Keratinocyte (primary cell): ENCODE data around the gene SFXN3. TPM values are rescaled to one million over a fixed set of nuclear protein-coding genes. Genes with fewer than 3 reads are reported as not detected.

Experiments used
- DNase-seq: peaks from one replicate; pipeline ENCODE4 v3.0.0-alpha.2; 2011; ENCODE audit warnings: low read depth, missing footprints, low spot score
- FAIRE-seq: peaks from 2 replicates; lab custom pipeline; 2011; peaks lifted over from hg19 to GRCh38; lab: Jason Lieb, UNC
- H2AFZ ChIP-seq: 2 replicates; pipeline ENCODE4 v1.6.0; 2012; ENCODE audit warnings: low read length, control low read depth, inconsistent platforms; ENCODE audit not compliant: control insufficient read depth
- H3K27ac ChIP-seq: 2 replicates; pipeline ENCODE4 v1.5.1; 2011; ENCODE audit warnings: low read length; ENCODE audit not compliant: control insufficient read depth, insufficient read depth
- H3K27me3 ChIP-seq: 3 replicates; pipeline ENCODE4 v1.6.0; 2011; ENCODE audit warnings: low read length; ENCODE audit not compliant: control insufficient read depth, insufficient read depth; ENCODE audit errors: extremely low read depth
- H3K36me3 ChIP-seq, 2 experiments: 2 replicates in 1 of 2; 3 replicates in 1 of 2; pipeline ENCODE4 v1.5.1; 2011; ENCODE audit warnings: low read length in 2 of 2, mild to moderate bottlenecking in 1 of 2; ENCODE audit not compliant: control insufficient read depth in 2 of 2, insufficient read depth in 2 of 2; ENCODE audit errors: extremely low read depth in 1 of 2
- H3K4me1 ChIP-seq: 3 replicates; pipeline ENCODE4 v1.5.1; 2011; ENCODE audit warnings: low read length; ENCODE audit not compliant: control insufficient read depth, insufficient read depth; ENCODE audit errors: extremely low read depth
- H3K4me2 ChIP-seq: 3 replicates; pipeline ENCODE4 v1.6.0; 2011; ENCODE audit warnings: low read depth, low read length; ENCODE audit not compliant: control insufficient read depth, insufficient read depth; ENCODE audit errors: extremely low read depth
- H3K4me3 ChIP-seq, 3 experiments: fragments of 200-600 bp in 1 of 3; sonication (generic) in 1 of 3; 2 replicates in 2 of 3; 3 replicates in 1 of 3; pipeline ENCODE4 v1.5.1; 2011 to 2016; ENCODE audit warnings: low read length in 3 of 3, mild to moderate bottlenecking in 3 of 3, control low read depth in 2 of 3, inconsistent platforms in 1 of 3, low read depth in 1 of 3, mixed read lengths in 1 of 3, mixed run types in 1 of 3, moderate library complexity in 1 of 3; ENCODE audit not compliant: control insufficient read depth in 2 of 3, insufficient read depth in 2 of 3; ENCODE audit errors: extremely low read depth in 1 of 3
- H3K79me2 ChIP-seq: 2 replicates; pipeline ENCODE4 v1.6.0; 2012; ENCODE audit warnings: low read length; ENCODE audit not compliant: control insufficient read depth, insufficient read depth
- H3K9ac ChIP-seq: 3 replicates; pipeline ENCODE4 v1.6.0; 2011; ENCODE audit warnings: low read length; ENCODE audit not compliant: control insufficient read depth, insufficient read depth; ENCODE audit errors: extremely low read depth
- H3K9me1 ChIP-seq: 3 replicates; pipeline ENCODE4 v1.6.0; 2011; ENCODE audit warnings: low read length; ENCODE audit not compliant: control insufficient read depth, insufficient read depth; ENCODE audit errors: extremely low read depth
- H3K9me3 ChIP-seq: 2 replicates; pipeline ENCODE4 v1.5.1; 2012; ENCODE audit warnings: low read depth, low read length; ENCODE audit not compliant: control insufficient read depth
- H4K20me1 ChIP-seq: 3 replicates; pipeline ENCODE4 v1.6.0; 2011; ENCODE audit warnings: low read length; ENCODE audit not compliant: control insufficient read depth, insufficient read depth; ENCODE audit errors: extremely low read depth
- EZH2 ChIP-seq: IDR thresholded peaks from one replicate; pipeline ENCODE4 v1.6.1; 2012; ENCODE audit warnings: inconsistent platforms, mild to moderate bottlenecking, low read length, moderate library complexity
- dilution Hi-C: fragments of 300-500 bp; cut with MboI; formaldehyde crosslinking; loops from one replicate; pipeline ENCODE4 v1.7.0; 2020; ENCODE audit warnings: low sequenced_read_pairs; ENCODE audit not compliant: extremely low pct_ligation_motif_present
- polyA plus RNA-seq, 5 experiments: library from polyadenylated mRNA; depleted of rRNA in 3 of 5; stranded (reverse) in 3 of 5; stranded (forward) in 1 of 5; unstranded in 1 of 5; fragments of >200 nt; gene quantifications; 1 replicate in 1 of 5; 2 replicates in 3 of 5; 3 replicates in 1 of 5; pipeline versions ENCODE4 v1.2.1 to v1.2.3, GENCODE V29; 2011 to 2012; ENCODE audit warnings: missing spikeins in 2 of 5, low read depth in 1 of 5, low replicate concordance in 1 of 5
- TF ChIP-seq, protein P1 (sequence below), 3 experiments: IDR thresholded peaks in 1 of 3; conservative IDR thresholded peaks in 1 of 3; optimal IDR thresholded peaks in 1 of 3; 2 replicates in 2 of 3; 3 replicates in 1 of 3; pipeline versions ENCODE3 to v1.5.1; 2011; ENCODE audit warnings: low read length in 3 of 3, mild to moderate bottlenecking in 3 of 3, moderate library complexity in 2 of 3, control low read depth in 1 of 3, inconsistent platforms in 1 of 3; ENCODE audit not compliant: insufficient read depth in 2 of 3; ENCODE audit errors: extremely low read depth in 1 of 3

Gene SFXN3
- polyA plus RNA-seq, 1 donor (not counting 4 experiments of a cell fraction or from before 2014, with no cell fraction given) = 77.0 TPM

- Histone ChIP-seq H4K20me1 (no peaks in the 10 kb centered on the region), H3K27ac (no peak overlapping the region), H3K4me1 (no peaks in the 10 kb centered on the region), H3K9me3 (no peaks in the 10 kb centered on the region), H3K27me3 (peaks cover 37% of the 10 kb centered on the region), H3K9me1 (no peaks in the 10 kb centered on the region), H2AFZ (no peak overlapping the region), H3K9ac (no peak overlapping the region), H3K36me3 (no peaks in the 10 kb centered on the region), H3K79me2 (no peaks in the 10 kb centered on the region), H3K4me2 (no peak overlapping the region), H3K4me3 (no peak overlapping the region)
- FAIRE-seq (no peak), DNase-seq (no peak)
- TF ChIP-seq, protein P1, sequence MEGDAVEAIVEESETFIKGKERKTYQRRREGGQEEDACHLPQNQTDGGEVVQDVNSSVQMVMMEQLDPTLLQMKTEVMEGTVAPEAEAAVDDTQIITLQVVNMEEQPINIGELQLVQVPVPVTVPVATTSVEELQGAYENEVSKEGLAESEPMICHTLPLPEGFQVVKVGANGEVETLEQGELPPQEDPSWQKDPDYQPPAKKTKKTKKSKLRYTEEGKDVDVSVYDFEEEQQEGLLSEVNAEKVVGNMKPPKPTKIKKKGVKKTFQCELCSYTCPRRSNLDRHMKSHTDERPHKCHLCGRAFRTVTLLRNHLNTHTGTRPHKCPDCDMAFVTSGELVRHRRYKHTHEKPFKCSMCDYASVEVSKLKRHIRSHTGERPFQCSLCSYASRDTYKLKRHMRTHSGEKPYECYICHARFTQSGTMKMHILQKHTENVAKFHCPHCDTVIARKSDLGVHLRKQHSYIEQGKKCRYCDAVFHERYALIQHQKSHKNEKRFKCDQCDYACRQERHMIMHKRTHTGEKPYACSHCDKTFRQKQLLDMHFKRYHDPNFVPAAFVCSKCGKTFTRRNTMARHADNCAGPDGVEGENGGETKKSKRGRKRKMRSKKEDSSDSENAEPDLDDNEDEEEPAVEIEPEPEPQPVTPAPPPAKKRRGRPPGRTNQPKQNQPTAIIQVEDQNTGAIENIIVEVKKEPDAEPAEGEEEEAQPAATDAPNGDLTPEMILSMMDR (optimal IDR thresholded peaks at IDR 0.05 in 1 of 3, IDR thresholded peaks at IDR 0.05 in 1 of 3, conservative IDR thresholded peaks at IDR 0.05 in 1 of 3; ENCODE audit: extremely low read depth in 1 of 3, insufficient read depth in 2 of 3, low read length in 3 of 3) = no peak
- TF ChIP-seq EZH2 = no peak
- dilution Hi-C loops = no loop called here
These were observed 41.9 kb downstream of the SFXN3 start for GRCh38 chr10:101072923-101073322.

DNA sequence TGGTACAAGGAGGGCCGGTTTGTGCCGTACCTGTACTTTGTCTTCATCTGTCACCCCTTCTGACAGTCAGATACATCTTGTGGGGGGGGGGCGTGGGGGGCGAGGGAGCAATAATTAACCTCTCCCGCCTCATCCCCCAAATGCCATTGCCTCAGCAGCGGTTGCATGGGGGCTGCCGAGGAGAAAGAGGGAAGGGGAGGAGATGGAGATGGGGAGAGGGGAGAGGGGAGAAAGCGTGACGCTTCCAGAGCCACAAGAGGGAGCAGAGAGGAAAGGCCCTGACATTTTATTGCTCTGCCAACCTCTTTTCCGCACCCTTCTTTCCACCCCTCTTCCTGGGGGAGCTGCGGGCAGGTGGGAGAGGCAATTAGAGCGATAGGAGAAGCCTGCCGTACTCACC, 42.6 kb downstream of the SFXN3 start:
- no peak overlapping the region for H2AFZ ChIP-seq
- no peak overlapping the region for H3K4me2 ChIP-seq
- no peaks in the 10 kb centered on the region for H3K9me3 ChIP-seq
- no peak for DNase-seq
- no peaks in the 10 kb centered on the region for H3K79me2 ChIP-seq
- TF ChIP-seq, protein P1 (optimal IDR thresholded peaks at IDR 0.05 in 1 of 3, IDR thresholded peaks at IDR 0.05 in 1 of 3, conservative IDR thresholded peaks at IDR 0.05 in 1 of 3; ENCODE audit: extremely low read depth in 1 of 3, insufficient read depth in 2 of 3, low read length in 3 of 3) = peak in 1 of 3 experiments; percentile 27
- TF ChIP-seq EZH2 = no peak
- peaks cover 37% of the 10 kb centered on the region for H3K27me3 ChIP-seq
- H3K36me3 ChIP-seq = no peaks in the 10 kb centered on the region
- no peak overlapping the region for H3K27ac ChIP-seq
- no peak overlapping the region for H3K9ac ChIP-seq
- no peaks in the 10 kb centered on the region for H4K20me1 ChIP-seq
- no peaks in the 10 kb centered on the region for H3K9me1 ChIP-seq
- FAIRE-seq = no peak
- dilution Hi-C loops = no loop called here
- peaks cover 3% of the 10 kb centered on the region for H3K4me1 ChIP-seq
- H3K4me3 ChIP-seq = no peak overlapping the region
